H1 (cell line): ENCODE results near the gene ADAMTS16. TPM values are rescaled to one million over a fixed set of nuclear protein-coding genes. Genes with fewer than 3 reads are reported as not detected.
A peak's percentile ranks its signal among the peaks of the same experiment; 100 is the strongest.

ENCODE experiments used
- CTCF ChIA-PET: fragments of 300-600 bp; sonication (Branson Sonifier 250); formaldehyde crosslinking; loops from one replicate; lab custom pipeline; 2021; ENCODE audit not compliant: partially characterized antibody; lab: Charles Lee
- POLR2A ChIA-PET: fragments of 300-600 bp; sonication (Branson Sonifier 250); formaldehyde crosslinking; loops from one replicate; lab custom pipeline; 2021; ENCODE audit warnings: inconsistent platforms; ENCODE audit not compliant: partially characterized antibody; lab: Charles Lee
- DNase-seq, 2 experiments: peaks; one replicate each; pipeline versions ENCODE4 v3.0.0 to v3.0.0-alpha.2; 2010 to 2022; ENCODE audit warnings: low spot score in 2 of 2, low read depth in 1 of 2, mixed read lengths in 1 of 2
- FAIRE-seq: peaks from 2 replicates; lab custom pipeline; 2011; peaks lifted over from hg19 to GRCh38; lab: Jason Lieb, UNC
- H2AFZ ChIP-seq: 2 replicates; pipeline ENCODE4 v1.8.1; 2012; ENCODE audit warnings: low read length, inconsistent platforms
- H2AK5ac ChIP-seq: 2 replicates; pipeline ENCODE4 v1.6.1; 2013; ENCODE audit warnings: low read depth, low read length
- H2BK120ac ChIP-seq: replicated peaks from 2 replicates; pipeline ENCODE3; 2013; ENCODE audit warnings: low read depth, low read length, inconsistent platforms
- H2BK12ac ChIP-seq: 2 replicates; pipeline ENCODE4 v1.6.1; 2013; ENCODE audit warnings: low read depth, low read length
- H2BK15ac ChIP-seq: 2 replicates; pipeline ENCODE4 v1.6.1; 2013; ENCODE audit warnings: low read length
- H2BK20ac ChIP-seq: 2 replicates; pipeline ENCODE4 v1.6.1; 2013; ENCODE audit warnings: low read length
- H2BK5ac ChIP-seq: 2 replicates; pipeline ENCODE4 v1.6.1; 2013; ENCODE audit warnings: low read depth, low read length
- H3K14ac ChIP-seq: 2 replicates; pipeline ENCODE4 v1.6.1; 2013; ENCODE audit warnings: inconsistent platforms; ENCODE audit not compliant: insufficient read length
- H3K18ac ChIP-seq: 2 replicates; pipeline ENCODE4 v1.6.1; 2013; ENCODE audit warnings: low read length; ENCODE audit errors: extremely low read depth
- H3K23ac ChIP-seq: 2 replicates; pipeline ENCODE4 v1.6.1; 2013; ENCODE audit warnings: inconsistent platforms; ENCODE audit not compliant: insufficient read length
- H3K23me2 ChIP-seq: 2 replicates; pipeline ENCODE4 v1.6.1; 2013; ENCODE audit warnings: low read depth, low read length
- H3K27ac ChIP-seq: 2 replicates; pipeline ENCODE4 v1.6.1; 2011; ENCODE audit warnings: low read depth, low read length, inconsistent platforms
- H3K27me3 ChIP-seq, 4 experiments: replicated peaks in 1 of 4; 1 replicate in 1 of 4; 2 replicates in 3 of 4; pipeline versions ENCODE4 v1.6.1 to v1.8.1; 2011 to 2013; ENCODE audit warnings: low read length in 3 of 4, mild to moderate bottlenecking in 3 of 4, inconsistent platforms in 2 of 4, mixed read lengths in 2 of 4, moderate library complexity in 1 of 4; ENCODE audit not compliant: control insufficient read depth in 3 of 4, insufficient read depth in 3 of 4; ENCODE audit errors: extremely low read depth in 1 of 4
- H3K36me3 ChIP-seq, 4 experiments: 2 replicates each; pipeline versions ENCODE4 v1.6.1 to v1.8.1; 2011 to 2013; ENCODE audit warnings: mild to moderate bottlenecking in 4 of 4, low read length in 3 of 4, moderate library complexity in 2 of 4, control low read depth in 1 of 4, inconsistent platforms in 1 of 4; ENCODE audit not compliant: insufficient read depth in 4 of 4, control insufficient read depth in 2 of 4
- H3K4ac ChIP-seq: replicated peaks from 2 replicates; pipeline ENCODE3; 2013; ENCODE audit warnings: low read length, low read depth, mixed read lengths, inconsistent platforms; ENCODE audit not compliant: insufficient read length
- H3K4me1 ChIP-seq, 4 experiments: replicated peaks in 1 of 4; 1 replicate in 1 of 4; 2 replicates in 3 of 4; pipeline versions ENCODE4 v1.6.1 to v1.8.1; 2011 to 2013; ENCODE audit warnings: low read length in 3 of 4, inconsistent platforms in 2 of 4, mixed read lengths in 1 of 4; ENCODE audit not compliant: insufficient read depth in 4 of 4, control insufficient read depth in 3 of 4
- H3K4me2 ChIP-seq, 2 experiments: 2 replicates each; pipeline versions ENCODE4 v1.6.1 to v1.8.1; 2011 to 2013; ENCODE audit warnings: low read depth in 2 of 2, low read length in 2 of 2, control low read depth in 1 of 2, inconsistent platforms in 1 of 2, mild to moderate bottlenecking in 1 of 2; ENCODE audit not compliant: insufficient read depth in 1 of 2
- H3K4me3 ChIP-seq, 4 experiments: fragments of 200-600, 300-600 bp in 1 of 4; sonication (generic), shearing (Covaris generic), sonication (Bioruptor Twin) in 1 of 4; 2 replicates each; pipeline versions ENCODE4 v1.5.1 to v1.8.1; 2011 to 2016; ENCODE audit warnings: low read length in 4 of 4, low read depth in 3 of 4, control low read depth in 2 of 4, inconsistent platforms in 2 of 4, mild to moderate bottlenecking in 2 of 4, mixed read lengths in 1 of 4, moderate library complexity in 1 of 4; ENCODE audit not compliant: insufficient read depth in 2 of 4; ENCODE audit errors: extremely low read depth in 1 of 4
- H3K56ac ChIP-seq: replicated peaks from 2 replicates; pipeline ENCODE3; 2013; ENCODE audit warnings: low read depth, mild to moderate bottlenecking, mixed read lengths, low read length, inconsistent platforms; ENCODE audit not compliant: insufficient read length
- H3K79me1 ChIP-seq: 2 replicates; pipeline ENCODE4 v1.6.1; 2013; ENCODE audit warnings: low read depth, low read length, control low read depth
- H3K79me2 ChIP-seq, 2 experiments: 2 replicates each; pipeline versions ENCODE4 v1.6.1 to v1.8.1; 2012 to 2013; ENCODE audit warnings: low read length in 2 of 2, mild to moderate bottlenecking in 2 of 2, inconsistent platforms in 1 of 2; ENCODE audit not compliant: insufficient read depth in 2 of 2, control insufficient read depth in 1 of 2
- H3K9ac ChIP-seq, 4 experiments: replicated peaks in 1 of 4; 1 replicate in 1 of 4; 2 replicates in 3 of 4; pipeline versions ENCODE4 v1.6.1 to v1.8.1; 2011 to 2013; ENCODE audit warnings: low read depth in 3 of 4, low read length in 3 of 4, control low read depth in 2 of 4, mild to moderate bottlenecking in 2 of 4, moderate library complexity in 2 of 4, inconsistent platforms in 1 of 4; ENCODE audit errors: extremely low read depth in 1 of 4
- H3K9me3 ChIP-seq, 2 experiments: 2 replicates each; pipeline versions ENCODE4 v1.6.1 to v1.8.1; 2012 to 2013; ENCODE audit warnings: mild to moderate bottlenecking in 2 of 2, moderate library complexity in 2 of 2, control low read depth in 1 of 2, inconsistent platforms in 1 of 2, low read depth in 1 of 2, low read length in 1 of 2, mixed read lengths in 1 of 2; ENCODE audit not compliant: insufficient read depth in 2 of 2
- H4K20me1 ChIP-seq, 2 experiments: replicated peaks in 1 of 2; 2 replicates each; pipeline versions ENCODE3 to v1.8.1; 2011 to 2013; ENCODE audit warnings: inconsistent platforms in 2 of 2, low read length in 2 of 2, mild to moderate bottlenecking in 1 of 2; ENCODE audit not compliant: insufficient read depth in 2 of 2, control insufficient read depth in 1 of 2
- H4K5ac ChIP-seq: 2 replicates; pipeline ENCODE4 v1.6.1; 2013; ENCODE audit warnings: low read length, low read depth, mixed read lengths, inconsistent platforms; ENCODE audit not compliant: insufficient read length
- H4K8ac ChIP-seq: 2 replicates; pipeline ENCODE4 v1.8.0; 2013; ENCODE audit warnings: mild to moderate bottlenecking, moderate library complexity, low read length, inconsistent platforms; ENCODE audit not compliant: insufficient read depth; ENCODE audit errors: extremely low read depth
- H4K91ac ChIP-seq: replicated peaks from 2 replicates; pipeline ENCODE3; 2013; ENCODE audit warnings: low read length, mixed read lengths, inconsistent platforms; ENCODE audit not compliant: insufficient read length
- E2F6 ChIP-seq: IDR thresholded peaks from 2 replicates; pipeline ENCODE4 v1.6.1; 2012; ENCODE audit warnings: inconsistent platforms
- RNF2 ChIP-seq: fragments of 200-900, 300-1000 bp; sonication (generic); IDR thresholded peaks from 2 replicates; pipeline ENCODE4 v1.7.1; 2016; ENCODE audit warnings: borderline replicate concordance, low read depth, mild to moderate bottlenecking, antibody characterized with exemption, low read length; ENCODE audit not compliant: poor library complexity, severe bottlenecking; ENCODE audit errors: missing control alignments
- WGBS, 2 experiments: shearing (Covaris generic) in 1 of 2; methylation state at CpG; one replicate each; pipeline versions ENCODE4 v1.1.6 to v1.1.7; 2013 to 2015; ENCODE audit warnings: low lambda C conversion rate in 2 of 2, mixed read lengths in 2 of 2, inconsistent platforms in 1 of 2, low coverage in 1 of 2, missing lambda C conversion rate in 1 of 2; ENCODE audit not compliant: insufficient replicate concordance in 2 of 2, insufficient coverage in 1 of 2, insufficient read length in 1 of 2; ENCODE audit errors: extremely low coverage in 1 of 2, missing lambda C conversion rate in 1 of 2; 5-methylcytosine and 5-hydroxymethylcytosine counted together
- polyA plus RNA-seq, 7 experiments: library from polyadenylated mRNA; depleted of rRNA in 3 of 7; stranded (reverse) in 5 of 7; unstranded in 2 of 7; fragments of >200 nt in 5 of 7; fragments of 200-250 nt in 2 of 7; gene quantifications; 1 replicate in 5 of 7; 2 replicates in 1 of 7; 4 replicates in 1 of 7; pipeline versions ENCODE4 v1.2.1 to v1.2.3, GENCODE V29; 2011 to 2013; ENCODE audit warnings: missing spikeins in 2 of 7, mixed read lengths in 2 of 7
- total RNA-seq: library from RNA; stranded (reverse); fragmentation: NEBNext Ultra II Directional; extraction: Animal tissue kit (Norgen Biotek cat#: 25700); gene quantifications from 2 replicates; pipeline ENCODE4 v1.2.1, GENCODE V29; 2021

The ADAMTS16 gene
- total and polyA plus RNA-seq, 2 of the 8 experiments (the other 6 are each of a cell fraction or from before 2014, with no cell fraction given) = 3.7 to 16.0 TPM

GRCh38 chr5:5341531-5342292 is 201.6 kb downstream of the ADAMTS16 start:
- POLR2A ChIA-PET = no interaction called here
- CTCF ChIA-PET = interaction anchor here (0.6 kb wide), 1 partner anchor 445 kb away, joined by 3 read pairs; no protein-coding TSS in a partner anchor
- WGBS, 2 experiments = 81% methylated on average over 7 of the region's 10 CpGs; no CpG with 5 or more reads in 1 of the 2 experiments

More at GRCh38 chr5:5341531-5342292, 201.6 kb downstream of the ADAMTS16 start:
- Histone ChIP-seq H2BK120ac (no peak overlapping the region), H4K8ac (no peak overlapping the region), H3K23me2 (no peaks in the 10 kb centered on the region), H3K18ac (no peak overlapping the region; the same call in 1 of the 2 replicates), H2BK5ac (no peak overlapping the region; the same call in 1 of the 2 replicates), H2AK5ac (peak overlapping the region; percentile 95; the same call in 1 of the 2 replicates), H2BK15ac (peak overlapping the region; percentile 12; the same call in 1 of the 2 replicates), H3K79me1 (no peaks in the 10 kb centered on the region), H4K5ac (no peak overlapping the region), H3K56ac (no peak overlapping the region), H3K4me1 (peaks cover 2 to 4% (median 3%) of the 10 kb centered on the region in 4 experiments; a peak in 6 of 7 replicates), H3K27ac (no peak overlapping the region), H4K91ac (peak overlapping the region; percentile 20), H2BK12ac (peak overlapping the region; percentile 20; the same call in 1 of the 2 replicates), H3K36me3 (no peaks in the 10 kb centered on the region), H3K27me3 (no peaks in the 10 kb centered on the region), H2BK20ac (no peak overlapping the region), H2AFZ (no peak overlapping the region), H4K20me1 (no peaks in the 10 kb centered on the region), H3K14ac (no peak overlapping the region), H3K4me3 (no peak overlapping the region), H3K9me3 (no peaks in the 10 kb centered on the region), H3K23ac (no peak overlapping the region), H3K4ac (no peak overlapping the region), H3K79me2 (no peaks in the 10 kb centered on the region), H3K4me2 (no peak overlapping the region), H3K9ac (no peak overlapping the region)
- TF ChIP-seq RNF2 (no peak), E2F6 (no peak)
- FAIRE-seq (no peak), DNase-seq (no peak)
